GM19438 (cell line): Measurements from ENCODE around the gene TBC1D9B.
"Not testable (repeated sequence)": the region's sequence is repeated elsewhere in the genome, so short reads cannot be mapped to it uniquely, and the experiment has no call there.

Source experiments
- ATAC-seq: cut with Tn5 transposase; IDR thresholded peaks from one replicate; pipeline ENCODE4 v1.9.1; 2021; ENCODE audit warnings: low read depth; ENCODE audit not compliant: unreplicated experiment

TBC1D9B gene

DNA sequence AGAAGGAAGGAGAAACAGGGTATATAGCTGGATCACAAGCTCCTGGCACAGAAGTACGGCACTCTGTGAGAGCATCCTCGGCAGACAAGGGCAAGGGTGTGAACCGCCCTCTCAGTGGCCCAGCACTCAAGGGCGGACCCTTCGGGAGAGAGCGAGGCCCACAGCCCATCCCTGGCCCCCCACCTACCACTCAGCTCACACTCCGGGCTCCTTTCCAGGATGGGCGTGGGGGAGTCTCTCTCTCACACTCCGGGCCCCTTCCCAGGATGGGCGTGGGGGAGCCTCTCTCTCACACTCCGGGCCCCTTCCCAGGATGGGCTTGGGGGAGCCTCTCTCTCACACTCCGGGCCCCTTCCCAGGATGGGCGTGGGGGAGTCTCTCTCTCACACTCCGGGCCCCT, 36.2 kb downstream of the TBC1D9B start:
- not testable (repeated sequence) for ATAC-seq

DNA sequence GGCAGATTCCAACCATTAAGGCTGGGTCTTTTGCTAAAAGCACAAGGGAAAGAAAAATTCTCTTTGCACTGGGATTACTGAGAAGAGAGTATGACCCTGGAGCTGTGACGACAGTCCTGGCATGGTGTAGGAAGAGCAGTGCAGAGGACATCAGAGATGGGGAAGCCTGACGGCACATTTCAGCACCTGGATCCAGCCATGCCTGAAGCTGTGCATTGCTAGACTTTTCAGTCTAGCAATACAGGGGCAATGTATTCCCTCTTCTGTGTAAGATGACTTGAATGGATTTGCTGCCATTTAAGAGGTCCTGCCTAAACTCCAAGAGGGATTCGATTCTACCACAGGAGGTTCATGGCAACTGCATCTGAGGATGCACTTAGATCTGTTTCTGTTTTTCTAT, 36.7 kb downstream of the TBC1D9B start:
- no peak for ATAC-seq

DNA sequence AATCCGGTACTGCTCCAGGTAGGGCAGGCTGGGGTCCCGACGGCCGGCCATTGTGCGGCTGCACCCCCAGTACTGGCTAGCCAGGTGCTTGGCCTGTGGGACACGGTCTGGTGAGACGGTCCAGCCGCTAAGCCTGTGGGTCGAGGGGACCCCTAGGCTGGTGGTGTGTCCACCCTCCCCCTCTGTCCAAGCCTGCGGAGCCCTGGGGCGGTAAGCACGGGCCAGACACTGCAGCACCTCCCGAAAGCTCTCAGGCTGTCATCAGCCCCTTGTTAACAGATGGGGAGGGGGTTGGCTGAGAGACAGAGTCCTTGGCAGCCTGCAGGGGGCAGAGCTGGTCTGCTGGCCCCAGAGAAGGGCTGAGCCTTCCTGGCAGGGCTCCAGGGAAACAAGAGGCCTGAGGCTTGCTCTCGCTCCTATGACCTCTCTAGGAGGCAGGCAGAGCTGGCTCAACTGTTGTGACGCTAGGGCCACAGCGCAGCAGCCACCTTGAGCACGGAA, 37.2 kb downstream of the TBC1D9B start:
- no peak for ATAC-seq

DNA sequence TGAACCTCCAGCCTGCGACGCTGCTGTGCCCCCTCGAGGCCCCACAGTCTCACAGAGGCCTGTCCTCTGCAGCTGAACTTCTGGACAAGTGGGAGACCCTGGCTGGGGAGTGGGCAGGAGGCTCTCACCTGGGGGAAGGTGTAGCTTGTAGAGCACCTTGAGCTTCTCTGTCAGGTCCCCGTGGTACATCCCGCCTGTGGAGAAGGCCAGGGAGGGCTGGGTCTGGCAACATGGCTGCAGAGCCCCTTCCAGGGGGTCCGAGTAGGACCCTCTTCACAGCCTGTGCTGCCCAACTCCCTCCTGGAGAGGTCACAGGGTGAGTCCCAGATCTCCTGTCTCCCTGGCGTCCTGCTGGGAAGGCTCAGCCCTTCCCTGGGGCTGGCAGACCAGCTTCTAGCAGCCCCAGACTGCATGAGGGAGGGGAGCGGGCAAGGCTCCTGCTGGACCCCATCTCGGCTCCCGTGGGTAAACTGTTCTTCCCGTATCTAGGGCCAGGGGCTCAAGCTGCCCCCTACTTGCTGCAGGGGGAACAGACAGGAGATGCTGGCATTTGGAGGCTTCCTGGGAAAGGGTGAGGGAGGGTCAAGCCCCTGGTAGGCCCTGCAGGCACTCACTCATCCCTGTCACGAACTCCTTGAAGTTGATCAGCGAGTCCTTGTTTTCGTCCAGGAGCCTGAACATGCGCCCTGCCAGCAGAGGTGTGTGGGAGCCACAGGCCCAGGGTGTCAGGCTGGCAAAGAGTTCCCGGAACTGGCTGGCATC, 37.9 kb downstream of the TBC1D9B start:
- ATAC-seq = no peak

DNA sequence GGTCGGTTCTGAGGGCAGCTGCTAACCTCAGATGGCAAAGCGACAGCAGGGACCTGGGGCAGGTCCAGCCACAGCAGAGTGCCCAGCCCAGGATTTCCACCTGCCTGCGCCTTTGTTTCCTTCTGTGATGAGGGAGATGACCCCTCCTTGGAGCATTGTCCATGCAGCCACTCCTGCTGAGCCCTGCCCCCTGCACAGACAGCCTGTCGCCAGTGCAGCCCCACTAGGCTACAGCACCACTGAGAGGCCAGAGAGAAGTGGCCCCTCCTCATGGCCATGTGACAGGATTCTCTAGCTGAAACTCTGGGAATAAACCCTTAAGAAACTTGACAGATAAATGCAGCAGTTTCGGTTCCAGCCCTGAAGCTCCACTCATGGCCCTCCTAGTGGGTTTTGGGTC, 38.6 kb downstream of the TBC1D9B start:
- no peak for ATAC-seq

DNA sequence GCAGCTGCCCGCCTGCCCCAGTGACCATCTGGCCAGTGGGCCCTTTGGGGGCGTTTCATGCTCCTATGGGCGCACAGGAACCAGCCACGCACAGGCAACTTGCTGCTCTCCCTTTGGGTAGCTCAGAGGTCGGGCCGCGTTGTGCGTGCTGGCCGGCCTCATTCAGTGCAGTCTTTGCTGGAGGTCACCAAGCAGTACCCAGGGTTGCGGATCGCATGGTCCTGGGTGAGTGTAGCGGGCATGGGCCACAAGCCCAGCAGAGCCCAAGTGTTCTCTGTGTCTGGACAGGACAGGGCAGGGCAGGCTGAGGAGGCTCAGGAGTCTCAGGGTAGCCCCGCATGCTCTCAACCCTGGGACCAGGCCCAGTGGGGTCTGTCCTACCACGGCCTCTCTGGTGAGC, 39.2 kb downstream of the TBC1D9B start:
- no peak for ATAC-seq

DNA sequence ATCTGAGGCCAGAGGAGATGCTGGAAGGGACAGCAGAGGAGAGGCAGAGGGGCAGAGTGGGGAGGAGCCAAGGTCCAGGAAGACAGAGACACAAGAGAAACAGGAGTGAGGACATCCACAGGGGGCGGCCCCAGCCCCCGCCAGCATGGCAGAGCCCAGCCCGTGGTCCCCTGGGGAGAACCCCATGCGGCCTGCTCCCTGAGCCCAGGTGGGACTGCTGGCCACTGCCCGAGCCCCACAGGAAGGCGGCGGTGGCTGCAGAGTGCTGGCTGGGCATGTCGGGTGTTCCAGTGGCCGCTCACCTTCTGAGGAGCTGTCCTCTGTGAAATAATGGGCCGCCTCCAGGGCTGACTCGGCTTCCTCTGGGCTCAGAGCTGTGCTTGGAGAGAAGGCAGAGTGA, 40.2 kb downstream of the TBC1D9B start:
- ATAC-seq = no peak

DNA sequence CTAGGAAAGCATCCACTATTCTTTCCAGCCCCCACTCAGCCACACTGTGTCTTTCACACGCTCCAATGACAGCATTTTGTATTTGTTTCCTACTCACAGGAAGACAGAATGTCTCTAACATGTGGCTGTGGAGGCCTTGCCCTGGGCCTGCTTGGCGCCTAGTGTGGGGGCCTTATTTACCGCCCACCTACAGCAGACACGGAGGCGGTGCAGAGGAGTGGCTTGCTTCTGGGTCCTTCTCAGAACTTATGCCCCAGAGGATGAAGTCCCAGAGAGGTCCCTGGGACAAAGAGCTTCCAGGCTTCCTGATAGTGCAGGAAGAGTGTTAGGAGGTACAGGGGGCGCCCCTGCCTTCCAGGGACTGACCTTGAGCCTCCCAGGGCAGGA, 40.6 kb downstream of the TBC1D9B start:
- ATAC-seq = no peak

DNA sequence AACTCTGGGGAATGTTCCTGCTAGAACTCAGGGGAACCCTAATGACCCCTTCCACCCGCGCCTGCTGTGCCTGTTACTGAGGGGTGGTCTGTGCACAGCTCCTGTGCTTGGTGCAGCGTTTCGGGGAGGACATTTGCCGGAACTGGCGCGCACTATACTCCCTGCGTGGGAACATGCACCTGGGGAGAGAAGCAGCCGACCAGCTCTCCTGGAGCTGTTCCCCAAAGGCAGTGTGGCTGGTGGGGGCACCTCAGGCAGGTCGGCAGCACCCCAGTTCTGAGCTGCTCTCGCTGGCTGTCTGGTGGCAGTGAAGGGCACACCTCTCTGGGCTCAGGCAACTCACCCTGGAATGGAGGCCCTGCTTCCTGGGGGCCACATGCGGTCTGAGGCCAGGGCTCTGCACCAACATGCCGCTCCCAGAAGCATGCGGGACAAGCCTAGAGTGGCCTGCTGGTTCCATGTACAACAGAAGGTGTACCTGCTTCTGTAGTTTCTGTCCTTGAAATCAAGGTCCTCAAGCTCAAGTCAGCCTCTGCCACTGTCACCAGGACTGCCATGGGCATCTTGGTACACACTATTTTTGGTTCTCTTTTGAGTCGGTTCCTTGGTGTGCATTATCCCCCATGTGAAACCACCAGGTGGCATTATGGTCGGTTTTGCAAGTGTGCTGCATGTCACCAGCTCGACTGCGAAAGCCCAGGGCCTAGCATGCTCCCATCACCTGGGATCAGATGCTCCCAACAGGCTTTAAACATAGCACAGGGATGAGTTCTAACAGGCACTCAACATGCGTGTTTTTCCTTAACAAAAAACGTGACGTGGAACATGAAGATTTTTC, 41.2 kb downstream of the TBC1D9B start:
- no peak for ATAC-seq

DNA sequence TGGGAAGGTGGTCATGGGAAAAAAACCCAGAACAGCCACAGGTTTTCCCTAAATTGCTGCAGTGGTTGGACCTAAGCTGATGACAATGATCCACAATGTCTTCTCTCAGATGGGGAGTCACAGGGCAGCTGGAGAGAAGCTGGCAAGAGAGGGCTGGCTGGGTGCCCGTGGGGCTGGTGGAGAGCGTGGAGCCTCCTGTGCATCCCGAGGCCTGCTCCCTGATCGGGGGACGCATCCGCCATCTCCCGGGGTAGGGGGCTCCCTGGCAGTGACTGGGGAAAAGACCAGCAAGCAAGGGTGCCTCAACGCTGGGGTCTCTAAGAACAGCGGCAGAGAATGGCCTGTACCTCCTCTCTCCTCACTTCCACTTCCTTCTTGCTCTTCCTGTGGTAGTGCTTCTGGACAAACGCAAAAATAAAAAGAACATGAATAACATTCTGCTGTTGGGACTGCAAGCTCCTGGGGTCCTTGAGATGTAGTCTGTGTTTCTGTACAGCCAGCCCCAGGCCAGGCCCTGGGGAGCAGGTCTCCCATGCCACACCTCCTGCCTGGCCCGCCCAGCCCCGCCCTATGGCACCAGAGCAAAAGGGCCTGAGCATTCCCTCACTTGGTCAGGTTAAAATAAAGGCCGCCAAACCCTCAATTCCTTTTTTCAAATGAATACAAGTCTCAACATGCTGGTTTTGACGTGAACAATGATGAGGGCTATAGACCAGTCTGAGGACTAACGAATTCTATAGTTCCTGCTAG, 42.0 kb downstream of the TBC1D9B start:
- no peak for ATAC-seq

DNA sequence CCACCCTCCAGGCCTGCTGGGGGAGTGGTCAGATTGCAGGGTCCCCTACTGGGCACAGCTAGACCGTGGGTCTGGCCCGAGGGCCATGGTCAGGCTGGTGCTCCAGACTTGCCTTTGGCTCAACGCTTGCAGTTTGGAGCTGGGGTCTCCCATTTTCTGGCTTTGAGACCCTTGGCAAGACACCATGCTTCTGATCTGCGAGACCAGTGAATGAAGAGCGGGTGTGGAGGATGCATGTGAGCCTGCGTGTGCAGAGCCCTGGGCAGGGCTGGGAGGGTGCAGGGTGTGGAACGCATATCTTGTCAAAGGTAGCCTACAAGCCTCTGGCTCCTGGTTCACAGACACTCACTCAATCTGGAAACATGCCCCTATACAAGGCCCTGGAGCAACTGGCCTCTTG, 43.0 kb downstream of the TBC1D9B start:
- no peak for ATAC-seq

DNA sequence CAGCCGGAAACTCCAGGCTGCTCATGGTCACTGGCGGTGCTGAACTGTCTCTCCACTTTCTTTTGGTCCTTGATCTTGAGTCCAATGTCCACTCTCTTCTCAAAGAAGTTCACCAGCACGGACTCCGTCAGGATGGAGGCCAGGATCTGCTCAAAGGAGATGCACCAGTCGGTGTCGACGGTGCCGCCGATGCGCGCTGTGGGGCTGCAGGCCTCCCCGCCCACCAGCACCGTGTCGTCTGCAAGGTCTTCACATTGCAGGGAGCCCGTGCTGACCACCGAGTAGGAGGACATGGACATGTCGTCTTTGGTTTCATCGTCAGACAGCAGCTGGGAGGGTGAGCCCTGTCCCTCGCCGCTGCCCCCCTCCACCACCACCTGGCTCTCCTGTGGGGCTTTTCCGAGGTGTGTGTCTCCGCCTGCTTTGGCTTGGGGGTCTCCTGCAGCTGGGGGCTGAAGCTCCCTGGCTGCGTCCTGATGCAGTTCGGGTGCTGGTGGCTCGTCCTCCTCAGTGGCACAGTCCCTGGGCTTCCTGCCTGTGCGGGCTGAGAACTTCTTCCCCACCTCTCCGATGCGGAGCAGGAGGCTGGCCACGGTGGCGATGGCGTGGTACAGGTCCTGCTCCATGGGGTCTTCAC, 44.1 kb downstream of the TBC1D9B start:
- no peak for ATAC-seq

DNA sequence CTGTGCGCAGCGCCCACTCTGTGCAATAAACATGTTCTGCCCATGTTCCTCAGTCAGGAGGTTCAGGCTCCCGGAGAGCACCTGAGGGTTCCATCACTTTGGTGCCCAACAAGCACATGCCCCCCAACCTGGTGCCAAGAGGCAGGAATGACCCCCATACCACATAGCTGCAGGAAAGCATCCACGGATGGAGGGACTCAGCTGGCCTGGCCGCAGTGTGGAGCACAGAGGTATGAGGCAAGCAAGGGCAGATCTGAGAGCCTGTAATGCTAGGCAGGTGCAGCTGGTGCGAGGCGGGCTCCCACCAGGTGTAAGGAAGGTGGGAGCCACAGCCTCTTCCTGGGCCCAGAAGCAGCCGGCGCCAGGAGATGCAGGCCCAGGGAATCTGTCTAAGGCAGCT, 44.8 kb downstream of the TBC1D9B start:
- ATAC-seq = no peak

DNA sequence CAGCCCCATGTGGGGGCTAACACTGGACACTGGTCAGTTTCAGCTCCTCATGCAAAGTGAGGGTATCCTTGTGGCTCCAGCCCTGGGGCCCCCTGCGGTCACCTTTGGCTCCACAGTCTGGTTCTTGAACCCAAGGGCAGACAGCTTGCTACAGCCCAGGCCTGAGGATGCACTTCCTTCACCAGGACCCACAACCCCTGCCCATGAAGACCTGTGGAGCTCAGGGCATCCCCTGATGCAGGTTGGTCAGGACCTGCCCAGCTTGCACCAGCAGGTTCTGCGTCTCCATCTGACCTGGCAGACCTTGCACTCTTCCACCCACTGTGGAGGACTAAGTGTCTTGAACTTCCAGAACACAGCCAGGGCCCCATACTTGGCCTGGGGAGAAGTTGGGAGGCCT, 45.4 kb downstream of the TBC1D9B start:
- no peak for ATAC-seq

DNA sequence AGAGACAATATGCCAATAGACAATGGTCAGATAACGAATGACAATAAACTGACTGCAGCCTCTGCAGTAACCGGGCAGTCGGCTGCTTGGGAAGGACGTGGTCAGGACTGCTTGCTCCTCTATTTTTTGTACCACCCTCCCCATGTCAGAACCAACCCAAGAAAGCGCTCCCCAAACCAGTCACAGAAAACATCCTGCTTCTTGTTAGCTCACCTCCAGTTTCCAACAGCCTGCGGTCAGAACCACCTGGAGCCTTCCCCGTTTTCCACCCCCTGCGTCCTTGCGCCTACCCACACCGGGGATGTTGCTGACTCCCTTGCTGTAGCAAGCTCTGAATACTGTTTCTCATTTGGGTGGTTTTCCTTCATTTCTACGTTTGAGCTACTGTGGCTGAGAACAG, 47.4 kb downstream of the TBC1D9B start:
- no peak for ATAC-seq

DNA sequence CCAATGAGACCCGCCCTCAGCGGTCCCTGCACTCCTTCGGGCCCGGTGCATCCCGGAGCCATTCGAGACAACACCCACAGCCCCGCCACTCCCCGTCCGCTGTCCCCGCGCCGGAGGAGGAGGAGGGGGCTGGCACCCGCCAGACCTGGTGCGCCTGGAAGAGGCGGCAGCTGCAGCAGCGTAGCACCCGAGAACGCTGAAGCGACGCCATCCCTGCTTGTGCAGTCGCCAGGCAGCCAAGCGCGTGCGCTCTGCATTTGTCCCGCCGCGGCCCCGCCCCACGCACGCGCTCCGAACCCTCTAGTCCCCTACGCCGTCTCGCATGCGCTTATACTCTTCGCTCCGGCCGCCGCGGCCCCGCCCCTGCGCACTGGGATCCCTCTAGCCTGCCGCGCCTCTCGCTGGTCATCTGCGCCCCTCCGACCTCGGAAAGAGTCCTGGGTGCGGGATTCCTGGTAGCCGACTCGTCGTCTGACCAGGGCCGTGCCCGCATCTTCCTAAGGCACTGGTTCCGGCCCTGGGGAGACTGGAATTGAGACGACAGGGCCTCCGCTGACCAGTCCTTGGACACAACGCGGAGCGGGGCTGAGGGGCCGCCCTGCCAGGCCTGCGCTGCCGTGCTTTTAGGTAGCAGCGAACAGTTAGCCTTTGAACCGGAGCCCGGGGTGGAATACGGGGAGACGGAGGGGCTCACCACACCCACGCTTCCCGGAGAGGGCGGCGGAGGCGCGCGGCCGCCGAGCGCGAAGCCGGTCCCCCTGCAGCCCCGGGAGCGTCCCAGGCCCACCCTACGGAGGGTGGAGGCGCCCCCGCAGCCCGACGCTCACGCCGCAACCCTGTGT, 48.9 kb downstream of the TBC1D9B start, which contains the start of gene MRNIP:
TSS of gene MRNIP (minus strand) at position 232 of the 842 bp plus-strand sequence. CDS start at position 211, 21 bp downstream.
- ATAC-seq = peak; percentile 97

DNA sequence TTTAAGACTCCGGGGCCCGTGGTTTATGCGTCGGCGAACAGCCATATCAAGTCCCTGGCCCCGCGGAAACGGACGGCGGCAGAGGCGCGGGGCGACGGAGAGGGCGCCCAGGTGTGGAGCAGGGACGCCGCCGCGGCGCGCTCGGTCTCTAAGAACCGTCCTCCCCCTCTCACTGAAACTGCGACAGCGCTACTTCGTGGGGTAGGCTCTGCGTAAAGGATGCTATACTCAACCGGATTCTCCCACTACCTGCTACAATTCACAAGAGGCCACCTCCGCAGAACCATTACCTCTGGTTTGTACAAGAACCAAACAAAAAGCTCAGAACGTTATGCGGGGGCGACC, 49.5 kb downstream of the TBC1D9B start:
- peak; percentile 46 for ATAC-seq

DNA sequence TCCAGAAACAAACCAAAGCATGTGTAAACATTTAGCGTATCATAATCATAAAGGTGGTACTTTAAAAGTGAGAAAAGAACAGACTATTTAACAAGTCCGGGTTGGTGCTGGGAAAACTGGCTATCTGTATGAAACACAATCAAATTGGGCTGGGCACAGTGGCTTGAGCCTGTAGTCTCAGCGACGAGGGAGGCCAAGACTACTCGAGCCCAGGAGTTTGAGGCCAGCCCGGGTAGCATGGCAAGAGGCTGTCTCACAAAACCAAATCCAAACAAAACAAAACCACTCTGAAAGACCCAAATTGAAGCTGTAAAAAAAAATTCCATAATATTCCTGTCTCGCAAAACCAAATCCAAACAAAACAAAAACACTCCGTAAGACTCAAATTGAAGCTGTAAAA, 53.3 kb downstream of the TBC1D9B start:
- ATAC-seq = no peak

DNA sequence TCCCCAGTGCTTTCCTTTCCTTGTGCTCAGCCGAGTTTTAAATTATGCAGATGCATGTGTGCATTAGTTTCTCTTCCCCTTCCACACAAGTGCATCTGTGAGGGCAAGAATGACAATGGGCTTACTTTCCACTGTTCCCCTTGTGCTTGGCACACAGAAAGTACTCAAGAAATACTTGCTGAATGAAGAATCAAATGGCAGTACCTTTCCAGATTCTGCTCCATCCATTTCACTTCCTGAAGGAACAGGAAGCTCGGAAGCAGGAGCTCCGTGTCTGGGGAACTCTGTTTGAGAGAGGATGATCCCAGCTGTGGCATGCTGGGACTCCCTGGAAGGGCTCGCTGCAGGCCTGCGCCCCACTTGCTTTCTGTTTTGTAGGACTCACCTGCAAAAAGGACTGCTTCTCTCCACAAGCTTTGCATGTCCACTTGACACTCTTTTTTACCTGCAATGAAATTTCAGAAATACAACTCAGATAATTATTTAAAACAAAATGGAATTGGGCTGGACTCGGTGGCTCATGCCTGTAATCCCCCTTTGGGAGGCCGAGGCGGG, 54.6 kb downstream of the TBC1D9B start:
- ATAC-seq = peak; percentile 91
